GM10248 (cell line): ENCODE data around the gene TSC22D3.

Experiments used
- CTCF ChIA-PET: fragments of 300-600 bp; sonication (Branson Sonifier 250); formaldehyde crosslinking; extraction: SDS; loops from one replicate; lab custom pipeline; 2021; ENCODE audit warnings: antibody characterized with exemption; lab: Yijun Ruan, JAX
- POLR2A ChIA-PET: fragments of 350-650 bp; sonication (Branson Sonifier 250); formaldehyde crosslinking; extraction: SDS; loops from one replicate; lab custom pipeline; 2020; ENCODE audit warnings: antibody characterized with exemption; lab: Yijun Ruan, JAX
- DNase-seq: peaks from one replicate; pipeline ENCODE4 v3.0.0; 2012; ENCODE audit errors: extremely low spot score
- CTCF ChIP-seq: IDR thresholded peaks from 2 replicates; pipeline ENCODE4 v1.5.1; 2012; ENCODE audit warnings: mild to moderate bottlenecking, low read depth; ENCODE audit errors: extremely low read depth, missing control alignments, control extremely low read depth

TSC22D3 gene

DNA sequence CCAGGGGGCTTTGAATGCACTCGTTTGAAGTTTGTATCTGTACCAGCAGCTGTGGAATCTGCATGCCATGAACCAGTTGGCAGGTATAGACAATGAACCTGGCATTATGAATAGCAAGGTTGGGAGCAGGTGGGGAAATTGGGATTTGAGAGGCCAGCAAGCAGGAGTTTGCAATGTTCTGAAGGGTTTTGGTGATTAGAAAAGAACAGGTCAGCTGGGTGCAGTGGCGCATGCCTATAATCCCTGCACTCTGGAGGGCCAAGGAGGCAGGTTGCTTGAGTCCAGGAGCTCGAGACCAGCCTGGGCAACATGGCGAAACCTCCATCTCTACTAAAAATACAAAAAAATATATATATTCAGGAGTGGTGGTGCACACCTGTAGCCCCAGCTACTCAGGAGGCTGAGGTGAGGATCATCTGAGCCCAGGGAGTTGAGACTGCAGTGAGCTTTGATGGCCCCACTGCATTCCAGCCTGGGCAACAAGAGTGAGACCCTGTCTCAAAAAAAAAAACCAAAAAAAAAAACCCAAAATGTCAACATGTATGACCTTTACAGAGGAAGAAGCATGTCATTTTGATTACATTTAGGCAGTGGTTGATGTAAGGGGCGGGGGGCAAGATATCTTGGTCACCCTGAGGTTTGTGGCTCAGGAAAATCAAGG is 63.9 kb downstream of the TSC22D3 start:
- no peak for TF ChIP-seq CTCF
- DNase-seq = no peak
- ChIA-PET CTCF (interaction anchor here (1.3 to 14.1 kb wide), 4 partner anchors 10 to 64 kb away, joined by 3 to 304 read pairs (median 66); partner anchors contain the start of gene TSC22D3), POLR2A (interaction anchor here (0.6 to 2.7 kb wide), 6 partner anchors 10 to 84 kb away, joined by 3 to 34 read pairs (median 5); partner anchors contain the start of gene PRPS1)

DNA sequence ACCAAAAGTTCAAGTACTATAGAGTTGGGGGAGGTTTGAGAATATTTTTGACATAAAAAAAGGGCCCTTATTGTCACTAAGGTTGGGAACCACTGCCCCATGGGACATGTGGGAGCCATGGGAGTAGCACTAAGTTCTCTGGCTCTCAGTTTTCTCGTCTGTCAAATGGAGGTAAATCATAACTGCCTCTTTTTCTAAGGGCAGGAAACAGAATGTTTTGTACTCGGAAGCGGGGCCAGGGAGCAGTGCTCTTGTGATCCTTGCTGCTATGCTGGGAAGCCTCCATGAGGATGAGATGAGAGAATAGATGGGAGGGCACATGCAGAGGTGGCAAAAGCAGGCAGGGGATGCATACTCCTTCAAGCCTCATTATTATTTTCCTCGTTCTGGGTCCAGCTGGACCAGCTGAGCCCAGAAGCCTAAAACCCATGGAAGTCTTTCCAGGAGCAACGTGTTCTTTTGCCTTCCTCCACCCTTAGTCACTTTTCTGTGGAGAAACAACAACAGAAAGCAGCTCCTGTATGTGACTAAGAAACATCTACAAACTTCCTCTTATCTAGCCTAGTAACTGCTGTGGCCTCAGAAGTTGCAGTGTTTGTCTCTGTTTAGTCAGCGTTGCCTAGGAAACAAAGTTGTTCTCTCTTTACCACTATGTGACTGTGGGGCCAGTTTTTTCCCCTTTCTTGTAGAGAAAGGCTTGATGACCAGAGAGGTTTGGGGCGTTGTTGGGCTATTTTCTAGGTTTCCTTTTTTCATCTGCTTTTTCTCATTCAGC is 64.8 kb downstream of the TSC22D3 start:
- POLR2A ChIA-PET = interaction anchor here (0.9 to 2.7 kb wide), 4 partner anchors 9 to 83 kb away, joined by 3 to 34 read pairs (median 5); partner anchors contain the start of gene PRPS1
- DNase-seq = peak; percentile 74
- CTCF ChIA-PET = interaction anchor here (1.3 to 14.1 kb wide), 4 partner anchors 9 to 65 kb away, joined by 3 to 304 read pairs (median 66); partner anchors contain the start of gene TSC22D3
- no peak for TF ChIP-seq CTCF

GRCh38 chrX:107709266-107709806 is 66.3 kb downstream of the TSC22D3 start:
- no peak for TF ChIP-seq CTCF
- ChIA-PET POLR2A (interaction anchor here (1.3 kb wide), 1 partner anchor 32 kb away, joined by 3 read pairs; no protein-coding TSS in a partner anchor), CTCF (interaction anchor here (1.2 to 14.1 kb wide), 2 partner anchors 8 to 33 kb away, joined by 7 to 304 read pairs; no protein-coding TSS in a partner anchor)
- no peak for DNase-seq

GRCh38 chrX:107708762-107709161 is 66.8 kb downstream of the TSC22D3 start:
- no peak for DNase-seq
- ChIA-PET POLR2A (interaction anchor here (1.3 kb wide), 1 partner anchor 32 kb away, joined by 3 read pairs; no protein-coding TSS in a partner anchor), CTCF (interaction anchor here (1.0 to 14.1 kb wide), 3 partner anchors 9 to 32 kb away, joined by 5 to 304 read pairs (median 7); no protein-coding TSS in a partner anchor)
- no peak for TF ChIP-seq CTCF

- ChIA-PET CTCF (interaction anchor here (0.8 to 1.0 kb wide), 3 partner anchors 12 to 68 kb away, joined by 3 to 5 read pairs (median 3); partner anchors contain the start of gene TSC22D3), POLR2A (no interaction called here)
- DNase-seq = no peak
- TF ChIP-seq CTCF = no peak
These were observed 67.7 kb downstream of the TSC22D3 start for GRCh38 chrX:107707866-107708265.

DNA sequence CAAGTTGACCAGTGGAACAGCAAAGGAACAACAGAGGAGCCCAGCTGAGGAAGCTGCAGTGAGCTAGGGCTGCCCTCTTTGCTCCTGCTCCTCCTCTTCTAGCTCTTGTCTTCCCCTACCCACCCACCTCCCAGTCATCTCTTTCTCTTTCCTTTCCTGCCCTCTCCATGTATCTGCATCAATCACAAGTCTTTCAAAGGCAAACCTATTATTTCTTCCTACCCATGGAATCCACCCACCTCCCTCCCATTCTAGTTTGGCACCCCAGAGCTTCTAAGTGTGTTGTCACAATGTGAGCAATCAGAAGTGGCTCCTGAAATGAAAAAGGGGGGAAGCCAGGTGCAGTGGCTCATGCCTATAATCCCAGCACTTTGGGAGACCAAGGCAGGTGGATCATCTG is 69.3 kb downstream of the TSC22D3 start:
- no peak for DNase-seq
- ChIA-PET CTCF (interaction anchor here (1.1 kb wide), 1 partner anchor 11 kb away, joined by 3 read pairs; no protein-coding TSS in a partner anchor), POLR2A (no interaction called here)
- TF ChIP-seq CTCF = no peak
